NCI-H1092 (cell line): ENCODE results near the gene DAPP1.

ENCODE experiments used
- DNase-seq: peaks from one replicate; lab custom pipeline; 2025; lab: John Stamatoyannopoulos, UW

DAPP1 gene

GRCh38 chr4:99853999-99854398 is 37.4 kb downstream of the DAPP1 start:
- DNase-seq, result peak; percentile 9

GRCh38 chr4:99855678-99856077 is 39.1 kb downstream of the DAPP1 start:
- DNase-seq, result no peak

- no peak for DNase-seq
Observed at GRCh38 chr4:99856166-99856565, 39.5 kb downstream of the DAPP1 start.

GRCh38 chr4:99857307-99857706 is 40.7 kb downstream of the DAPP1 start:
- DNase-seq, result no peak

- no peak for DNase-seq
Observed at GRCh38 chr4:99859618-99860017, 43.0 kb downstream of the DAPP1 start.

- no peak for DNase-seq
Observed at GRCh38 chr4:99860521-99860920, 43.9 kb downstream of the DAPP1 start.

GRCh38 chr4:99861120-99861905 is 44.7 kb downstream of the DAPP1 start:
- DNase-seq, result no peak

GRCh38 chr4:99863804-99864203 is 47.2 kb downstream of the DAPP1 start:
- no peak for DNase-seq

- no peak for DNase-seq
Observed at GRCh38 chr4:99868126-99868596, 51.5 kb downstream of the DAPP1 start.

GRCh38 chr4:99872570-99872969 is 55.9 kb downstream of the DAPP1 start:
- no peak for DNase-seq

- DNase-seq, result no peak
Observed at GRCh38 chr4:99875071-99875470, 58.4 kb downstream of the DAPP1 start.

GRCh38 chr4:99876946-99877345 is 60.3 kb downstream of the DAPP1 start:
- no peak for DNase-seq

GRCh38 chr4:99878604-99879003 is 62.0 kb downstream of the DAPP1 start:
- DNase-seq, result no peak

- no peak for DNase-seq
Observed at GRCh38 chr4:99879458-99879857, 62.8 kb downstream of the DAPP1 start.

- DNase-seq, result no peak
Observed at GRCh38 chr4:99885063-99885664, 68.5 kb downstream of the DAPP1 start.

GRCh38 chr4:99885687-99886086 is 69.1 kb downstream of the DAPP1 start:
- no peak for DNase-seq

GRCh38 chr4:99886146-99886545 is 69.5 kb downstream of the DAPP1 start:
- DNase-seq, result no peak

- no peak for DNase-seq
Observed at GRCh38 chr4:99887837-99888236, 71.2 kb downstream of the DAPP1 start.

- no peak for DNase-seq
Observed at GRCh38 chr4:99891351-99891750, 74.7 kb downstream of the DAPP1 start.

GRCh38 chr4:99893029-99893428 is 76.4 kb downstream of the DAPP1 start:
- DNase-seq, result no peak

- DNase-seq, result no peak
Observed at GRCh38 chr4:99893839-99894160, 77.2 kb downstream of the DAPP1 start.

- peak; percentile 91 for DNase-seq
Observed at GRCh38 chr4:99894161-99894997, 77.8 kb downstream of the DAPP1 start, which contains the start of gene LAMTOR3. Gene LAMTOR3, minus strand, starts transcription at chr4:99894427. Its CDS starts 464 bp downstream, at chr4:99893963.

GRCh38 chr4:99894998-99895397 is 78.4 kb downstream of the DAPP1 start:
- DNase-seq, result no peak
